ENCODE measurements around the gene PCED1B.
"Not testable (repeated sequence)": the region's sequence is repeated elsewhere in the genome, so short reads cannot be mapped to it uniquely, and the experiment has no call there.

- not testable (repeated sequence) for TF ChIP-seq CTCF (conservative IDR thresholded peaks at IDR 0.05 in 1 of 2, IDR thresholded peaks at IDR 0.05 in 1 of 2; ENCODE audit: extremely low read depth in 1 of 2, insufficient read depth in 1 of 2, low read depth in 1 of 2, low read length in 2 of 2); EZH2 (IDR thresholded peaks at IDR 0.05; ENCODE audit: borderline replicate concordance, low read length)
Observed at GRCh38 chr12:47058640-47059039, 20.8 kb upstream of the PCED1B start.

Measured in mammary epithelial cell (primary cell).